Measurements from ENCODE around the gene EN1. TPM values are rescaled to one million over a fixed set of nuclear protein-coding genes. Genes with fewer than 3 reads are reported as not detected.

EN1 gene
- total RNA-seq, 1 experiment from 2014 or later: not detected

DNA sequence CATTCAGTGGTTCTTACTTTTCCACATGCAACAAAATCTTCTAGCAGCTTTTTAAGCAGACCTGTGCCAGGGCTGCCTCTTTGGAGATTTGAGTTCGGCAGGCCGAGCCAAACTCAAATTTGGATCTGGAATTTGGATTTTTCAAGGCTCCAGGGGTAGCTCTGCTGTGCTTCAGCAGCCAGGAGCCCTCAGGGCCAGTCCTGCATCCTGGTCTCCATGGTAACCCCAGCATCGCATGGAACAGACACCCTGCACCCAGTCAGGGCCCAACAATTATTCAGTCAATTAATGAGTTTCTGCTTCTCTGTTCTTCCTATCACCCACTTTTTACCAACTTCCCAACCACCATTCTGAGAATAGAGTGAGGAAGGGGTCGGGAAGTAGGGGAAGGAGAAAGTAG, 30.0 kb downstream of the EN1 start:
- DNase-seq (ENCODE audit: unreplicated experiment): no peak
- CTCF ChIA-PET: interaction anchor here (0.7 to 1.3 kb wide), 2 partner anchors 16 to 38 kb away, joined by 4 to 5 read pairs; no protein-coding TSS in a partner anchor
- TF ChIP-seq, protein P1, sequence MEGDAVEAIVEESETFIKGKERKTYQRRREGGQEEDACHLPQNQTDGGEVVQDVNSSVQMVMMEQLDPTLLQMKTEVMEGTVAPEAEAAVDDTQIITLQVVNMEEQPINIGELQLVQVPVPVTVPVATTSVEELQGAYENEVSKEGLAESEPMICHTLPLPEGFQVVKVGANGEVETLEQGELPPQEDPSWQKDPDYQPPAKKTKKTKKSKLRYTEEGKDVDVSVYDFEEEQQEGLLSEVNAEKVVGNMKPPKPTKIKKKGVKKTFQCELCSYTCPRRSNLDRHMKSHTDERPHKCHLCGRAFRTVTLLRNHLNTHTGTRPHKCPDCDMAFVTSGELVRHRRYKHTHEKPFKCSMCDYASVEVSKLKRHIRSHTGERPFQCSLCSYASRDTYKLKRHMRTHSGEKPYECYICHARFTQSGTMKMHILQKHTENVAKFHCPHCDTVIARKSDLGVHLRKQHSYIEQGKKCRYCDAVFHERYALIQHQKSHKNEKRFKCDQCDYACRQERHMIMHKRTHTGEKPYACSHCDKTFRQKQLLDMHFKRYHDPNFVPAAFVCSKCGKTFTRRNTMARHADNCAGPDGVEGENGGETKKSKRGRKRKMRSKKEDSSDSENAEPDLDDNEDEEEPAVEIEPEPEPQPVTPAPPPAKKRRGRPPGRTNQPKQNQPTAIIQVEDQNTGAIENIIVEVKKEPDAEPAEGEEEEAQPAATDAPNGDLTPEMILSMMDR (IDR thresholded peaks at IDR 0.05; ENCODE audit: unreplicated experiment): no peak
- Mint-ChIP-seq H3K27ac (ENCODE audit: low read depth, unreplicated experiment) (no peak overlapping the region), H3K9me3 (ENCODE audit: unreplicated experiment) (no peaks in the 10 kb centered on the region), H3K4me3 (ENCODE audit: unreplicated experiment) (no peak overlapping the region), H3K27me3 (ENCODE audit: insufficient read depth, unreplicated experiment) (peaks cover 22% of the 10 kb centered on the region), H3K36me3 (ENCODE audit: insufficient read depth, unreplicated experiment) (no peaks in the 10 kb centered on the region), H3K4me1 (ENCODE audit: insufficient read depth, unreplicated experiment) (no peaks in the 10 kb centered on the region)
- intact Hi-C loops (cut with micrococcal nuclease): no loop called here
- POLR2A ChIA-PET: no interaction called here
- no TSS peak for BruUV-seq (replicated peaks)

- no TSS peak for BruUV-seq (replicated peaks)
- TF ChIP-seq, protein P1 (IDR thresholded peaks at IDR 0.05; ENCODE audit: unreplicated experiment): no peak
- intact Hi-C loops (cut with micrococcal nuclease): no loop called here
These were observed 30.8 kb downstream of the EN1 start for GRCh38 chr2:118816669-118817068.

GRCh38 chr2:118815731-118816130, 31.7 kb downstream of the EN1 start:
- peaks cover 22% of the 10 kb centered on the region for H3K27me3 Mint-ChIP-seq (ENCODE audit: insufficient read depth, unreplicated experiment)
- TF ChIP-seq, protein P1 (IDR thresholded peaks at IDR 0.05; ENCODE audit: unreplicated experiment): no peak
- DNase-seq (ENCODE audit: unreplicated experiment): no peak
- no peaks in the 10 kb centered on the region for H3K36me3 Mint-ChIP-seq (ENCODE audit: insufficient read depth, unreplicated experiment)
- H3K27ac Mint-ChIP-seq (ENCODE audit: low read depth, unreplicated experiment): no peak overlapping the region
- POLR2A ChIA-PET: no interaction called here
- no peaks in the 10 kb centered on the region for H3K9me3 Mint-ChIP-seq (ENCODE audit: unreplicated experiment)
- no peaks in the 10 kb centered on the region for H3K4me1 Mint-ChIP-seq (ENCODE audit: insufficient read depth, unreplicated experiment)
- intact Hi-C loops (cut with micrococcal nuclease): no loop called here
- BruUV-seq (replicated peaks): no TSS peak
- CTCF ChIA-PET: interaction anchor here (0.5 kb wide), 1 partner anchor 38 kb away, joined by 3 read pairs; no protein-coding TSS in a partner anchor
- H3K4me3 Mint-ChIP-seq (ENCODE audit: unreplicated experiment): no peak overlapping the region

More at GRCh38 chr2:118816669-118817068, 30.8 kb downstream of the EN1 start:
- Mint-ChIP-seq H3K27me3 (ENCODE audit: insufficient read depth, unreplicated experiment) (peaks cover 22% of the 10 kb centered on the region), H3K4me1 (ENCODE audit: insufficient read depth, unreplicated experiment) (no peaks in the 10 kb centered on the region), H3K9me3 (ENCODE audit: unreplicated experiment) (no peaks in the 10 kb centered on the region), H3K27ac (ENCODE audit: low read depth, unreplicated experiment) (no peak overlapping the region), H3K36me3 (ENCODE audit: insufficient read depth, unreplicated experiment) (no peaks in the 10 kb centered on the region), H3K4me3 (ENCODE audit: unreplicated experiment) (no peak overlapping the region)
- no peak for DNase-seq (ENCODE audit: unreplicated experiment)
- ChIA-PET CTCF (interaction anchor here (0.6 kb wide), 1 partner anchor 437 kb away, joined by 3 read pairs; no protein-coding TSS in a partner anchor), POLR2A (no interaction called here)

GRCh38 chr2:118815314-118815713, 32.1 kb downstream of the EN1 start:
- ChIA-PET CTCF (interaction anchor here (0.5 kb wide), 1 partner anchor 38 kb away, joined by 3 read pairs; no protein-coding TSS in a partner anchor), POLR2A (no interaction called here)
- TF ChIP-seq, protein P1 (IDR thresholded peaks at IDR 0.05; ENCODE audit: unreplicated experiment): no peak
- Mint-ChIP-seq H3K9me3 (ENCODE audit: unreplicated experiment) (no peaks in the 10 kb centered on the region), H3K4me3 (ENCODE audit: unreplicated experiment) (no peak overlapping the region), H3K4me1 (ENCODE audit: insufficient read depth, unreplicated experiment) (no peaks in the 10 kb centered on the region), H3K27ac (ENCODE audit: low read depth, unreplicated experiment) (no peak overlapping the region), H3K36me3 (ENCODE audit: insufficient read depth, unreplicated experiment) (no peaks in the 10 kb centered on the region), H3K27me3 (ENCODE audit: insufficient read depth, unreplicated experiment) (peaks cover 22% of the 10 kb centered on the region)
- no peak for DNase-seq (ENCODE audit: unreplicated experiment)
- no TSS peak for BruUV-seq (replicated peaks)
- intact Hi-C loops (cut with micrococcal nuclease): no loop called here

Measured in MCF 10A (cell line).